ENCODE data around the gene NMNAT3. TPM values are rescaled to one million over a fixed set of nuclear protein-coding genes. Genes with fewer than 3 reads are reported as not detected.
A peak's percentile ranks its signal among the peaks of the same experiment; 100 is the strongest.
"Not testable (repeated sequence)": the region's sequence is repeated elsewhere in the genome, so short reads cannot be mapped to it uniquely, and the experiment has no call there.

NMNAT3 gene
- total RNA-seq, 1 experiment from 2014 or later: 4.6 TPM

DNA sequence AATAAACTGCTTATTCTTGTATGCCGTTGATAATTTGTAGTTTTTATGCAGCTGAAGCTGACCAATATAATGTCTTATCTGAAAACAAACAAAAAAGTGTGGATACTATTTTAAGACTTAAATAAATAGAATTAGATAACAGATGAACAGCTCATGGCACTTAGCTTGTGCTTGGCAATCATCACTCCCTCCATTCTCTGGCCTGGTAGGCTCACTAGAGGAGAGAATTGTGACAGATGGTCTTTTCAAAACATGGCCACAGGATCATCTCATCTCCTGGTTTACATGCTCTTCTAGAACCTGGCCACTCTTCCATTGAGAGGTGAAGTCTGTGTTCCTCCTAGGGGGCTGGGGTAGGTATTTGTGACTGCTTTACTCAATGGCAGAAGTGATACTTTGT, 79.8 kb downstream of the NMNAT3 start:
- no peak for TF ChIP-seq MXD4 (CRISPR knock-in tag; IDR thresholded peaks at IDR 0.05; ENCODE audit: borderline replicate concordance)
- ATAC-seq: no peak
- CTCF ChIA-PET: no interaction called here

DNA sequence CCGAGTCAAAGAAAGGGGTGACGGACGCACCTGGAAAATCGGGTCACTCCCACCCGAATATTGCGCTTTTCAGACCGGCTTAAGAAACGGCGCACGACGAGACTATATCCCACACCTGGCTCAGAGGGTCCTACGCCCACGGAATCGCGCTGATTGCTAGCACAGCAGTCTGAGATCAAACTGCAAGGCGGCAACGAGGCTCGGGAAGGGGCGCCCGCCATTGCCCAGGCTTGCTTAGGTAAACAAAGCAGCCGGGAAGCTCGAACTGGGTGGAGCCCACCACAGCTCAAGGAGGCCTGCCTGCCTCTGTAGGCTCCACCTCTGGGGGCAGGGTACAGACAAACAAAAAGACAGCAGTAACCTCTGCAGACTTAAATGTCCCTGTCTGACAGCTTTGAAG, 86.6 kb downstream of the NMNAT3 start:
- peaks cover 13% of the 10 kb centered on the region; the same call in 1 of the 2 replicates for H3K9me3 Mint-ChIP-seq
- POLR2A ChIA-PET; DNase-seq (ENCODE audit: low spot score); H3K27me3 Mint-ChIP-seq (ENCODE audit: low read depth); CTCF ChIA-PET; H3K36me3 Mint-ChIP-seq; ATAC-seq; H3K27ac Mint-ChIP-seq: not testable (repeated sequence)
- H3K4me1 Mint-ChIP-seq: peaks cover 10% of the 10 kb centered on the region
- H3K4me3 Mint-ChIP-seq: peak overlapping the region; percentile 47

More for the DNA sequence above, 79.8 kb downstream of the NMNAT3 start:
- no peaks in the 10 kb centered on the region for H3K27me3 Mint-ChIP-seq (ENCODE audit: low read depth)
- H3K4me3 Mint-ChIP-seq: no peak overlapping the region
- peaks cover 25% of the 10 kb centered on the region for H3K4me1 Mint-ChIP-seq
- peaks cover 4% of the 10 kb centered on the region for H3K36me3 Mint-ChIP-seq
- H3K27ac Mint-ChIP-seq: no peak overlapping the region
- no peak for DNase-seq (ENCODE audit: low spot score)
- peaks cover 4% of the 10 kb centered on the region; the same call in 1 of the 2 replicates for H3K9me3 Mint-ChIP-seq
- POLR2A ChIA-PET: no interaction called here

DNA sequence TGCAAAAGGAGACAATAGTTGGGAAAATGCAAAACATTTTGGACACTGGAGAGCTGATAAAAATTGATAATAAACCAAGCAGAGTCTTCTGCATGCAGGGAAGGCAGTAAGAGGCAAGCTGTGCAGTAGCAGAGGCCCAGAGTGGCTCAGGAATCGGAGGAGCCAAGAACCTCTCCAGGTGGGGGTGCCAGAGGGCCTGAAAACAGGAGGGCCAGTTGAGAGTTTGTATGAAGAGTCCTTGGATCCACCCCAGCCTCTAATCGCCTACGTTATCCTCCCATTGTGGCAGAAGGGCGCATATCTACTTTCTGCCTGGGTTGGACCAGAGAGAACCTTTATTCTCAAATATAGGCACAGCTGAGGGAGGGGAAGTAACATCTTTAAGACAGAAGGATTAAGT, 89.3 kb downstream of the NMNAT3 start:
- no peak overlapping the region for H3K27ac Mint-ChIP-seq
- peak; percentile 79 for DNase-seq (ENCODE audit: low spot score)
- H3K9me3 Mint-ChIP-seq: peaks cover 9% of the 10 kb centered on the region; the same call in 1 of the 2 replicates
- no peak for TF ChIP-seq OVOL2 (CRISPR knock-in tag; IDR thresholded peaks at IDR 0.05; ENCODE audit: borderline replicate concordance)
- TF ChIP-seq, protein P1, sequence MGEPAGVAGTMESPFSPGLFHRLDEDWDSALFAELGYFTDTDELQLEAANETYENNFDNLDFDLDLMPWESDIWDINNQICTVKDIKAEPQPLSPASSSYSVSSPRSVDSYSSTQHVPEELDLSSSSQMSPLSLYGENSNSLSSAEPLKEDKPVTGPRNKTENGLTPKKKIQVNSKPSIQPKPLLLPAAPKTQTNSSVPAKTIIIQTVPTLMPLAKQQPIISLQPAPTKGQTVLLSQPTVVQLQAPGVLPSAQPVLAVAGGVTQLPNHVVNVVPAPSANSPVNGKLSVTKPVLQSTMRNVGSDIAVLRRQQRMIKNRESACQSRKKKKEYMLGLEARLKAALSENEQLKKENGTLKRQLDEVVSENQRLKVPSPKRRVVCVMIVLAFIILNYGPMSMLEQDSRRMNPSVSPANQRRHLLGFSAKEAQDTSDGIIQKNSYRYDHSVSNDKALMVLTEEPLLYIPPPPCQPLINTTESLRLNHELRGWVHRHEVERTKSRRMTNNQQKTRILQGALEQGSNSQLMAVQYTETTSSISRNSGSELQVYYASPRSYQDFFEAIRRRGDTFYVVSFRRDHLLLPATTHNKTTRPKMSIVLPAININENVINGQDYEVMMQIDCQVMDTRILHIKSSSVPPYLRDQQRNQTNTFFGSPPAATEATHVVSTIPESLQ (CRISPR knock-in tag; IDR thresholded peaks at IDR 0.05): no peak
- no peak for TF ChIP-seq NFATC4 (CRISPR knock-in tag; IDR thresholded peaks at IDR 0.05)
- no peak for TF ChIP-seq ZNF263 (CRISPR knock-in tag; IDR thresholded peaks at IDR 0.05; ENCODE audit: low read depth)
- TF ChIP-seq, protein P2, sequence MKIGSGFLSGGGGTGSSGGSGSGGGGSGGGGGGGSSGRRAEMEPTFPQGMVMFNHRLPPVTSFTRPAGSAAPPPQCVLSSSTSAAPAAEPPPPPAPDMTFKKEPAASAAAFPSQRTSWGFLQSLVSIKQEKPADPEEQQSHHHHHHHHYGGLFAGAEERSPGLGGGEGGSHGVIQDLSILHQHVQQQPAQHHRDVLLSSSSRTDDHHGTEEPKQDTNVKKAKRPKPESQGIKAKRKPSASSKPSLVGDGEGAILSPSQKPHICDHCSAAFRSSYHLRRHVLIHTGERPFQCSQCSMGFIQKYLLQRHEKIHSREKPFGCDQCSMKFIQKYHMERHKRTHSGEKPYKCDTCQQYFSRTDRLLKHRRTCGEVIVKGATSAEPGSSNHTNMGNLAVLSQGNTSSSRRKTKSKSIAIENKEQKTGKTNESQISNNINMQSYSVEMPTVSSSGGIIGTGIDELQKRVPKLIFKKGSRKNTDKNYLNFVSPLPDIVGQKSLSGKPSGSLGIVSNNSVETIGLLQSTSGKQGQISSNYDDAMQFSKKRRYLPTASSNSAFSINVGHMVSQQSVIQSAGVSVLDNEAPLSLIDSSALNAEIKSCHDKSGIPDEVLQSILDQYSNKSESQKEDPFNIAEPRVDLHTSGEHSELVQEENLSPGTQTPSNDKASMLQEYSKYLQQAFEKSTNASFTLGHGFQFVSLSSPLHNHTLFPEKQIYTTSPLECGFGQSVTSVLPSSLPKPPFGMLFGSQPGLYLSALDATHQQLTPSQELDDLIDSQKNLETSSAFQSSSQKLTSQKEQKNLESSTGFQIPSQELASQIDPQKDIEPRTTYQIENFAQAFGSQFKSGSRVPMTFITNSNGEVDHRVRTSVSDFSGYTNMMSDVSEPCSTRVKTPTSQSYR (CRISPR knock-in tag; IDR thresholded peaks at IDR 0.05): no peak
- TF ChIP-seq, protein P3, sequence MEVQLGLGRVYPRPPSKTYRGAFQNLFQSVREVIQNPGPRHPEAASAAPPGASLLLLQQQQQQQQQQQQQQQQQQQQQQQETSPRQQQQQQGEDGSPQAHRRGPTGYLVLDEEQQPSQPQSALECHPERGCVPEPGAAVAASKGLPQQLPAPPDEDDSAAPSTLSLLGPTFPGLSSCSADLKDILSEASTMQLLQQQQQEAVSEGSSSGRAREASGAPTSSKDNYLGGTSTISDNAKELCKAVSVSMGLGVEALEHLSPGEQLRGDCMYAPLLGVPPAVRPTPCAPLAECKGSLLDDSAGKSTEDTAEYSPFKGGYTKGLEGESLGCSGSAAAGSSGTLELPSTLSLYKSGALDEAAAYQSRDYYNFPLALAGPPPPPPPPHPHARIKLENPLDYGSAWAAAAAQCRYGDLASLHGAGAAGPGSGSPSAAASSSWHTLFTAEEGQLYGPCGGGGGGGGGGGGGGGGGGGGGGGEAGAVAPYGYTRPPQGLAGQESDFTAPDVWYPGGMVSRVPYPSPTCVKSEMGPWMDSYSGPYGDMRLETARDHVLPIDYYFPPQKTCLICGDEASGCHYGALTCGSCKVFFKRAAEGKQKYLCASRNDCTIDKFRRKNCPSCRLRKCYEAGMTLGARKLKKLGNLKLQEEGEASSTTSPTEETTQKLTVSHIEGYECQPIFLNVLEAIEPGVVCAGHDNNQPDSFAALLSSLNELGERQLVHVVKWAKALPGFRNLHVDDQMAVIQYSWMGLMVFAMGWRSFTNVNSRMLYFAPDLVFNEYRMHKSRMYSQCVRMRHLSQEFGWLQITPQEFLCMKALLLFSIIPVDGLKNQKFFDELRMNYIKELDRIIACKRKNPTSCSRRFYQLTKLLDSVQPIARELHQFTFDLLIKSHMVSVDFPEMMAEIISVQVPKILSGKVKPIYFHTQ (CRISPR knock-in tag; IDR thresholded peaks at IDR 0.05): no peak
- no peak for TF ChIP-seq ZNF232 (CRISPR knock-in tag; IDR thresholded peaks at IDR 0.05)
- no peak for TF ChIP-seq TCF7 (CRISPR knock-in tag; IDR thresholded peaks at IDR 0.05; ENCODE audit: low read depth)
- no peak for TF ChIP-seq FOXK1 (CRISPR knock-in tag; IDR thresholded peaks at IDR 0.05)
- no peak for TF ChIP-seq RELA (CRISPR knock-in tag; IDR thresholded peaks at IDR 0.05; ENCODE audit: borderline replicate concordance)
- TF ChIP-seq GTF2I (CRISPR knock-in tag; conservative IDR thresholded peaks at IDR 0.05): no peak
- no peak for TF ChIP-seq NR3C1 (CRISPR knock-in tag; conservative IDR thresholded peaks at IDR 0.05; ENCODE audit: low read depth)
- TF ChIP-seq, protein P4, sequence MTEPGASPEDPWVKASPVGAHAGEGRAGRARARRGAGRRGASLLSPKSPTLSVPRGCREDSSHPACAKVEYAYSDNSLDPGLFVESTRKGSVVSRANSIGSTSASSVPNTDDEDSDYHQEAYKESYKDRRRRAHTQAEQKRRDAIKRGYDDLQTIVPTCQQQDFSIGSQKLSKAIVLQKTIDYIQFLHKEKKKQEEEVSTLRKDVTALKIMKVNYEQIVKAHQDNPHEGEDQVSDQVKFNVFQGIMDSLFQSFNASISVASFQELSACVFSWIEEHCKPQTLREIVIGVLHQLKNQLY (CRISPR knock-in tag; IDR thresholded peaks at IDR 0.05): no peak
- TF ChIP-seq TEAD1 (CRISPR knock-in tag; IDR thresholded peaks at IDR 0.05): no peak
- no peak for TF ChIP-seq PRRX2 (CRISPR knock-in tag; IDR thresholded peaks at IDR 0.05)
- no peak overlapping the region for H3K4me3 Mint-ChIP-seq
- peak; percentile 99 for ATAC-seq
- no peaks in the 10 kb centered on the region for H3K27me3 Mint-ChIP-seq (ENCODE audit: low read depth)
- peaks cover 10% of the 10 kb centered on the region for H3K4me1 Mint-ChIP-seq
- H3K36me3 Mint-ChIP-seq: no peaks in the 10 kb centered on the region
- CTCF ChIA-PET: interaction anchor here (1.0 to 1.6 kb wide), 7 partner anchors 11 to 348 kb away, joined by 3 to 5 read pairs (median 4); no protein-coding TSS in a partner anchor
- POLR2A ChIA-PET: no interaction called here

All from WTC11 (cell line).